ENCODE data around the gene IRF6. TPM values are rescaled to one million over a fixed set of nuclear protein-coding genes. Genes with fewer than 3 reads are reported as not detected.

IRF6 gene
- total and polyA plus RNA-seq, 2 donors (not counting 1 experiment from before 2014, with no cell fraction given) = 0.18 to 1.1 TPM

- intact Hi-C loops (cut with micrococcal nuclease) = no loop called here
- DNase-seq = no peak
- POLR2A ChIA-PET = interaction anchor here (0.6 to 0.9 kb wide), 2 partner anchors 8 to 50 kb away, joined by 3 to 9 read pairs; partner anchors contain the start of gene TRAF3IP3
- CTCF ChIA-PET = interaction anchor here (1.2 to 6.5 kb wide), 2 partner anchors 10 to 18 kb away, joined by 3 to 45 read pairs; no protein-coding TSS in a partner anchor
- Histone ChIP-seq H3K4me1 (ENCODE audit: control insufficient read depth in 2 of 2, insufficient read depth in 2 of 2, low read length in 2 of 2) (peaks cover 10 to 13% of the 10 kb centered on the region in 2 donors), H3K36me3 (replicated peaks in 1 of 2; ENCODE audit: control extremely low read depth in 1 of 2, control insufficient read depth in 1 of 2, extremely low read depth in 1 of 2, insufficient read depth in 2 of 2, low read length in 1 of 2) (no peaks in the 10 kb centered on the region), H3K27ac (ENCODE audit: low read length in 2 of 2) (no peak overlapping the region), H3K79me2 (ENCODE audit: control insufficient read depth, insufficient read depth, low read length) (no peaks in the 10 kb centered on the region), H3K9ac (ENCODE audit: low read length) (peak overlapping the region; percentile 65), H3K4me3 (ENCODE audit: control extremely low read depth in 1 of 5, extremely low read depth in 1 of 5, insufficient read depth in 1 of 5, low read depth in 2 of 5, low read length in 4 of 5) (peak overlapping the region in 3 of 5 experiments; percentile 52 to 69 (median 57)), H3K27me3 (replicated peaks in 1 of 4; ENCODE audit: control extremely low read depth in 1 of 4, control insufficient read depth in 3 of 4, insufficient read depth in 4 of 4, low read length in 3 of 4) (peaks cover 0 to 18% (median 9%) of the 10 kb centered on the region in 4 experiments), H4K20me1 (ENCODE audit: control insufficient read depth, insufficient read depth, low read length, poor library complexity, severe bottlenecking) (no peaks in the 10 kb centered on the region), H3K9me3 (ENCODE audit: control extremely low read depth in 1 of 3, control insufficient read depth in 2 of 3, insufficient read depth in 1 of 3, low read length in 2 of 3) (peaks cover 0 to 8% (median 0%) of the 10 kb centered on the region in 3 donors), H3K4me2 (replicated peaks; ENCODE audit: low read depth, low read length, poor library complexity, severe bottlenecking) (peak overlapping the region; percentile 78), H2AFZ (ENCODE audit: insufficient read depth, low read depth, low read length, poor library complexity, severe bottlenecking) (peak overlapping the region; percentile 83)
- TF ChIP-seq CTCF (IDR thresholded peaks at IDR 0.05) (no peak), EZH2 (IDR thresholded peaks at IDR 0.05; ENCODE audit: borderline replicate concordance, insufficient read depth, low read depth, low read length, poor library complexity, severe bottlenecking) (no peak)
- Mint-ChIP-seq H3K4me1 (peaks cover 11% of the 10 kb centered on the region), H3K27me3 (peaks cover 11% of the 10 kb centered on the region), H3K9me3 (ENCODE audit: insufficient read depth) (no peaks in the 10 kb centered on the region), H3K27ac (no peak overlapping the region), H3K4me3 (peak overlapping the region; percentile 96)
- 70% methylated on average over 18 of the region's 19 CpGs for WGBS (ENCODE audit: insufficient coverage)
- no peak for ATAC-seq (ENCODE audit: low read depth)
Observed at GRCh38 chr1:209805341-209805781, 581 bp downstream of the IRF6 start.

DNA sequence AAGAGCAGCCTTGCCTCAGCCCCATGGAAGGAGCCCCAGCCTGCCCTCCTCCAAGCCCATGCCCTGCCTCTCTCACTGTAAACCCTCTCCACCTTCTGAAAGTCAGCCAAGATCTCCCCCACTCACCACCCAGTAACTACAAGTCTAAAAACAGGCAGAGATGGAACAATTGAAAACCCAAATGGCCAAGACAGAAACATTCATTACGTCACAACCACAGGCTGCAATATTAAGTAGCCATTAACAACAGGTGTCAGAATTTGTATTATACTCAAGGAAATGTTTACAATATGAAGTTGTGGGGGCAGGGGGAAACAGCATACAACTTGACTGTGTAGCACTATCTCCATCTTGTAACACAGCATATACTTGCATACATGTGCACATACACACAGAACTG lies 2.4 kb downstream of the IRF6 start:
- Histone ChIP-seq H2AFZ (ENCODE audit: insufficient read depth, low read depth, low read length, poor library complexity, severe bottlenecking) (no peak overlapping the region), H3K9ac (ENCODE audit: low read length) (no peak overlapping the region), H3K4me2 (replicated peaks; ENCODE audit: low read depth, low read length, poor library complexity, severe bottlenecking) (no peak overlapping the region), H3K4me1 (ENCODE audit: control insufficient read depth in 2 of 2, insufficient read depth in 2 of 2, low read length in 2 of 2) (peaks cover 10 to 13% of the 10 kb centered on the region in 2 donors), H3K27ac (ENCODE audit: low read length in 2 of 2) (no peak overlapping the region), H3K9me3 (ENCODE audit: control extremely low read depth in 1 of 3, control insufficient read depth in 2 of 3, insufficient read depth in 1 of 3, low read length in 2 of 3) (peaks cover 0 to 8% (median 0%) of the 10 kb centered on the region in 3 donors), H3K79me2 (ENCODE audit: control insufficient read depth, insufficient read depth, low read length) (no peaks in the 10 kb centered on the region), H3K4me3 (ENCODE audit: control extremely low read depth in 1 of 5, extremely low read depth in 1 of 5, insufficient read depth in 1 of 5, low read depth in 2 of 5, low read length in 4 of 5) (no peak overlapping the region), H3K27me3 (replicated peaks in 1 of 4; ENCODE audit: control extremely low read depth in 1 of 4, control insufficient read depth in 3 of 4, insufficient read depth in 4 of 4, low read length in 3 of 4) (peaks cover 0 to 18% (median 9%) of the 10 kb centered on the region in 4 experiments), H4K20me1 (ENCODE audit: control insufficient read depth, insufficient read depth, low read length, poor library complexity, severe bottlenecking) (no peaks in the 10 kb centered on the region), H3K36me3 (replicated peaks in 1 of 2; ENCODE audit: control extremely low read depth in 1 of 2, control insufficient read depth in 1 of 2, extremely low read depth in 1 of 2, insufficient read depth in 2 of 2, low read length in 1 of 2) (no peaks in the 10 kb centered on the region)
- ATAC-seq (ENCODE audit: low read depth) (no peak), DNase-seq (no peak)
- Mint-ChIP-seq H3K4me3 (no peak overlapping the region), H3K4me1 (peaks cover 11% of the 10 kb centered on the region), H3K27ac (no peak overlapping the region), H3K9me3 (ENCODE audit: insufficient read depth) (no peaks in the 10 kb centered on the region), H3K27me3 (peaks cover 14% of the 10 kb centered on the region)
- intact Hi-C loops (cut with micrococcal nuclease) = no loop called here
- POLR2A ChIA-PET = no interaction called here
- TF ChIP-seq CTCF (IDR thresholded peaks at IDR 0.05) (no peak), EZH2 (IDR thresholded peaks at IDR 0.05; ENCODE audit: borderline replicate concordance, insufficient read depth, low read depth, low read length, poor library complexity, severe bottlenecking) (no peak)
- WGBS (ENCODE audit: insufficient coverage) = no CpG with 5 or more reads among the region's 1 CpG
- CTCF ChIA-PET = no interaction called here

All from B cell (primary cell).